ENCODE measurements around the gene TBC1D2. TPM values are rescaled to one million over a fixed set of nuclear protein-coding genes. Genes with fewer than 3 reads are reported as not detected.
A peak's percentile ranks its signal among the peaks of the same experiment; 100 is the strongest.

Gene TBC1D2
- total RNA-seq, 1 experiment from 2014 or later: 11.1 TPM

DNA sequence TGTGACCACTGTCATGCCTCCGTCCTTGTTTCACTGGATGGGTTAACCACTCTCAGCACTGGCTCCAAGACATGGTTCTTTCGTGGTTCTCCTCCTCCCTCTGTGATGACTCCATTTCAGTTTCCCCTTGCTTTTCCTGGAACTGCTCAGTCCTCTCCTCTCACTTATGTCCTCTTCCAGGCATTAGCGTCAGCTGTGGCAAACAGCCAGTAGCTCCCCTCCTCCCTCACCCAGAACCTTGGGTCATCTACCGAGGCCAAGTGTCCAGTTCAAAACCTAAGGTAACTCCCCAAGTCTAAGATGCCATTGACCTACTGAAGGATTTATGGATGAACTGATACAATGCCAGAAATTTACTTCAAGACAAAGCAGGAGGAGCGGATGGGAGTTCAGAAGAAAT lies 53.2 kb downstream of the TBC1D2 start (continued):
- TF ChIP-seq, protein P1, sequence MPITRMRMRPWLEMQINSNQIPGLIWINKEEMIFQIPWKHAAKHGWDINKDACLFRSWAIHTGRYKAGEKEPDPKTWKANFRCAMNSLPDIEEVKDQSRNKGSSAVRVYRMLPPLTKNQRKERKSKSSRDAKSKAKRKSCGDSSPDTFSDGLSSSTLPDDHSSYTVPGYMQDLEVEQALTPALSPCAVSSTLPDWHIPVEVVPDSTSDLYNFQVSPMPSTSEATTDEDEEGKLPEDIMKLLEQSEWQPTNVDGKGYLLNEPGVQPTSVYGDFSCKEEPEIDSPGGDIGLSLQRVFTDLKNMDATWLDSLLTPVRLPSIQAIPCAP (CRISPR knock-in tag; IDR thresholded peaks at IDR 0.05): no peak
- TF ChIP-seq ZNF317 (CRISPR knock-in tag; IDR thresholded peaks at IDR 0.05; ENCODE audit: borderline replicate concordance, low read depth): no peak
- TF ChIP-seq, protein P2, sequence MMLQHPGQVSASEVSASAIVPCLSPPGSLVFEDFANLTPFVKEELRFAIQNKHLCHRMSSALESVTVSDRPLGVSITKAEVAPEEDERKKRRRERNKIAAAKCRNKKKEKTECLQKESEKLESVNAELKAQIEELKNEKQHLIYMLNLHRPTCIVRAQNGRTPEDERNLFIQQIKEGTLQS (CRISPR knock-in tag; conservative IDR thresholded peaks at IDR 0.05): no peak
- TF ChIP-seq SP1 (CRISPR knock-in tag; conservative IDR thresholded peaks at IDR 0.05): no peak

DNA sequence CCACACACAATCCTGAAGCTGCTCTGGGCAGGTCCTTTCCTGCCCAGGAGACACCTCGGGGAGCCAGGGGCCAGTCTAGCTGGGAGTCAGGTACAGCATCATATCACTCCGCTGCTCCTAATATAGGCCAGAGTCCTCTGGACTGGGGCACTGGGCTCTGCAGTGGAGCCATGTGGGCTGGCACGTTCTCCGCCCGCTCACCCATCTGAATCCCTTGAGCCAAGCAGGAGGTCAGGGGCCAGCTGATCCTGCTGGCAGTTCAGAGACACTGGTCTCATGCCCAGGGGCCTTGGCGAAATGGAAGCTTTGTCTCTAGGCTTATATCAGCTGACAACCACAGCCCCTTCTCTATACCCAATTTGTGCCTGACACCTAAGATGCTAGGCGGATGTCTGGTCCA lies 53.7 kb downstream of the TBC1D2 start:
- H3K4me1 Mint-ChIP-seq: peaks cover 32% of the 10 kb centered on the region
- no peak for TF ChIP-seq ESRRA (CRISPR knock-in tag; IDR thresholded peaks at IDR 0.05; ENCODE audit: borderline replicate concordance)
- TF ChIP-seq, protein P3, sequence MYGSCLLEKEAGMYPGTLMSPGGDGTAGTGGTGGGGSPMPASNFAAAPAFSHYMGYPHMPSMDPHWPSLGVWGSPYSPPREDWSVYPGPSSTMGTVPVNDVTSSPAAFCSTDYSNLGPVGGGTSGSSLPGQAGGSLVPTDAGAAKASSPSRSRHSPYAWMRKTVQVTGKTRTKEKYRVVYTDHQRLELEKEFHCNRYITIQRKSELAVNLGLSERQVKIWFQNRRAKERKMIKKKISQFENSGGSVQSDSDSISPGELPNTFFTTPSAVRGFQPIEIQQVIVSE (CRISPR knock-in tag; IDR thresholded peaks at IDR 0.05; ENCODE audit: borderline replicate concordance): no peak
- TF ChIP-seq, protein P4, sequence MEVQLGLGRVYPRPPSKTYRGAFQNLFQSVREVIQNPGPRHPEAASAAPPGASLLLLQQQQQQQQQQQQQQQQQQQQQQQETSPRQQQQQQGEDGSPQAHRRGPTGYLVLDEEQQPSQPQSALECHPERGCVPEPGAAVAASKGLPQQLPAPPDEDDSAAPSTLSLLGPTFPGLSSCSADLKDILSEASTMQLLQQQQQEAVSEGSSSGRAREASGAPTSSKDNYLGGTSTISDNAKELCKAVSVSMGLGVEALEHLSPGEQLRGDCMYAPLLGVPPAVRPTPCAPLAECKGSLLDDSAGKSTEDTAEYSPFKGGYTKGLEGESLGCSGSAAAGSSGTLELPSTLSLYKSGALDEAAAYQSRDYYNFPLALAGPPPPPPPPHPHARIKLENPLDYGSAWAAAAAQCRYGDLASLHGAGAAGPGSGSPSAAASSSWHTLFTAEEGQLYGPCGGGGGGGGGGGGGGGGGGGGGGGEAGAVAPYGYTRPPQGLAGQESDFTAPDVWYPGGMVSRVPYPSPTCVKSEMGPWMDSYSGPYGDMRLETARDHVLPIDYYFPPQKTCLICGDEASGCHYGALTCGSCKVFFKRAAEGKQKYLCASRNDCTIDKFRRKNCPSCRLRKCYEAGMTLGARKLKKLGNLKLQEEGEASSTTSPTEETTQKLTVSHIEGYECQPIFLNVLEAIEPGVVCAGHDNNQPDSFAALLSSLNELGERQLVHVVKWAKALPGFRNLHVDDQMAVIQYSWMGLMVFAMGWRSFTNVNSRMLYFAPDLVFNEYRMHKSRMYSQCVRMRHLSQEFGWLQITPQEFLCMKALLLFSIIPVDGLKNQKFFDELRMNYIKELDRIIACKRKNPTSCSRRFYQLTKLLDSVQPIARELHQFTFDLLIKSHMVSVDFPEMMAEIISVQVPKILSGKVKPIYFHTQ (CRISPR knock-in tag; IDR thresholded peaks at IDR 0.05): no peak
- POLR2A ChIA-PET: no interaction called here
- no peaks in the 10 kb centered on the region for H3K27me3 Mint-ChIP-seq (ENCODE audit: low read depth)
- no peak overlapping the region for H3K27ac Mint-ChIP-seq
- no peak overlapping the region for H3K4me3 Mint-ChIP-seq
- H3K9me3 Mint-ChIP-seq: no peaks in the 10 kb centered on the region
- no peak for ATAC-seq
- CTCF ChIA-PET: interaction anchor here (1.0 to 1.4 kb wide), 2 partner anchors 10 to 54 kb away, joined by 3 read pairs; partner anchors contain the start of gene TBC1D2
- H3K36me3 Mint-ChIP-seq: peaks cover 5% of the 10 kb centered on the region
- DNase-seq (ENCODE audit: low spot score): no peak

DNA sequence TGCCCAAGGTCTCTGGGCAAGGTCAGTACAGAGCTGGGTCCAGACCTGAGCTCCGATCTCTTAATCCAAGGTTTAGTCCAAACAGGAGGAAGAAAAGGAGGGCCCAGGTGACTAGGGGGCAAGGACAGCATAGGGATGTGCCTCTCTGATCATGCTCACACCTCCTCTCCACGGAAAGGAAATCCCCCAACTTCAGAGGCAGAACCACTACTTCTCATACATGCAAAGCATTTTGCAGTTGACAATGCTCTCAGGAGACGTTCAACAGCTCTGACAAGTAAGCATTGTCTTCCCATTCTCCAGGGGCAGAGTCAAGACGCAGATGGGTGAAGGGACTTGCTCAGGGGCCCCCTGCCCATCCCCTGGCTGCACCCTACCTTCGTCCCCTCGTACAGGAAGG lies 54.3 kb downstream of the TBC1D2 start:
- no peak for DNase-seq (ENCODE audit: low spot score)
- Mint-ChIP-seq H3K4me3 (no peak overlapping the region), H3K27me3 (ENCODE audit: low read depth) (no peaks in the 10 kb centered on the region), H3K4me1 (peaks cover 28% of the 10 kb centered on the region), H3K36me3 (peaks cover 5% of the 10 kb centered on the region), H3K27ac (peak overlapping the region; percentile 27; the same call in 1 of the 2 replicates), H3K9me3 (no peaks in the 10 kb centered on the region)
- no peak for ATAC-seq
- ChIA-PET CTCF (interaction anchor here (1.0 kb wide), 1 partner anchor 54 kb away, joined by 3 read pairs; the partner anchor contains the start of gene TBC1D2), POLR2A (no interaction called here)
- TF ChIP-seq, protein P5, sequence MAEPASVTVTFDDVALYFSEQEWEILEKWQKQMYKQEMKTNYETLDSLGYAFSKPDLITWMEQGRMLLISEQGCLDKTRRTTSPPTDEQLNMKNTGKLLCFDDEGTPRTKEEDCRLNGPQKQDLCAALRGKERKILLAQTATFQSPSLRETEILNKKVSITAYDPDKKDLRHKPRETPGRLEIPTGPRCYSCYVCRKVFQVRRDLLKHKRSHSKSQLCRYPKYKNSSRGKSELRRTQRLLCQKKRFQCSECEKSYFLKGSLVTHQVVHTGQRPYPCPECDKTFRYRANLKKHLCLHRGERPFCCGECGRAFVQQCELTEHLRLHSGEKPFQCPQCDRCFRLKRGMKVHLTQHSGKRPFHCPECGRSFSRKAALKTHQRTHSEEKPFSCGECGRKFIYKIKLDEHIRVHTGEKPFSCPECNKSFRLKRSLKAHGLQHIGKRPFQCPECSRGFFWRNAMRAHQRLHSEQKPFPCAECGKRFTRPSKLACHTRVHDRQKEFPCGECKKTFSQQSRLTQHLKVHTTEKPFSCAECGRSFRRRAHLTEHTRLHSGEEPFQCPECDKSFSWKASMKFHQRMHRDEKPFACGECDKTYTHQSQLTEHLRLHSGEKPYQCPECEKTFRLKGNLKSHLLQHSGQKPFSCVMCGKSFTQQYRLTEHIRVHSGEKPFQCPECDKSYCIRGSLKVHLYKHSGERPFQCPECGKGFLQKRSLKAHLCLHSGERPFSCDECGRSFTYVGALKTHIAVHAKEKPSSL (CRISPR knock-in tag; conservative IDR thresholded peaks at IDR 0.05): no peak
- TF ChIP-seq RORB (CRISPR knock-in tag; IDR thresholded peaks at IDR 0.05) (no peak), CREB1 (CRISPR knock-in tag; IDR thresholded peaks at IDR 0.05) (no peak), ZNF317 (CRISPR knock-in tag; IDR thresholded peaks at IDR 0.05; ENCODE audit: borderline replicate concordance, low read depth) (no peak), TCF7 (CRISPR knock-in tag; IDR thresholded peaks at IDR 0.05; ENCODE audit: low read depth) (no peak), RELA (CRISPR knock-in tag; IDR thresholded peaks at IDR 0.05; ENCODE audit: borderline replicate concordance) (no peak), FOXK1 (CRISPR knock-in tag; IDR thresholded peaks at IDR 0.05) (no peak), GABPB1 (CRISPR knock-in tag; IDR thresholded peaks at IDR 0.05) (no peak), NR1H2 (CRISPR knock-in tag; IDR thresholded peaks at IDR 0.05) (no peak)
- TF ChIP-seq, protein P2 (CRISPR knock-in tag; conservative IDR thresholded peaks at IDR 0.05): no peak
- TF ChIP-seq, protein P6, sequence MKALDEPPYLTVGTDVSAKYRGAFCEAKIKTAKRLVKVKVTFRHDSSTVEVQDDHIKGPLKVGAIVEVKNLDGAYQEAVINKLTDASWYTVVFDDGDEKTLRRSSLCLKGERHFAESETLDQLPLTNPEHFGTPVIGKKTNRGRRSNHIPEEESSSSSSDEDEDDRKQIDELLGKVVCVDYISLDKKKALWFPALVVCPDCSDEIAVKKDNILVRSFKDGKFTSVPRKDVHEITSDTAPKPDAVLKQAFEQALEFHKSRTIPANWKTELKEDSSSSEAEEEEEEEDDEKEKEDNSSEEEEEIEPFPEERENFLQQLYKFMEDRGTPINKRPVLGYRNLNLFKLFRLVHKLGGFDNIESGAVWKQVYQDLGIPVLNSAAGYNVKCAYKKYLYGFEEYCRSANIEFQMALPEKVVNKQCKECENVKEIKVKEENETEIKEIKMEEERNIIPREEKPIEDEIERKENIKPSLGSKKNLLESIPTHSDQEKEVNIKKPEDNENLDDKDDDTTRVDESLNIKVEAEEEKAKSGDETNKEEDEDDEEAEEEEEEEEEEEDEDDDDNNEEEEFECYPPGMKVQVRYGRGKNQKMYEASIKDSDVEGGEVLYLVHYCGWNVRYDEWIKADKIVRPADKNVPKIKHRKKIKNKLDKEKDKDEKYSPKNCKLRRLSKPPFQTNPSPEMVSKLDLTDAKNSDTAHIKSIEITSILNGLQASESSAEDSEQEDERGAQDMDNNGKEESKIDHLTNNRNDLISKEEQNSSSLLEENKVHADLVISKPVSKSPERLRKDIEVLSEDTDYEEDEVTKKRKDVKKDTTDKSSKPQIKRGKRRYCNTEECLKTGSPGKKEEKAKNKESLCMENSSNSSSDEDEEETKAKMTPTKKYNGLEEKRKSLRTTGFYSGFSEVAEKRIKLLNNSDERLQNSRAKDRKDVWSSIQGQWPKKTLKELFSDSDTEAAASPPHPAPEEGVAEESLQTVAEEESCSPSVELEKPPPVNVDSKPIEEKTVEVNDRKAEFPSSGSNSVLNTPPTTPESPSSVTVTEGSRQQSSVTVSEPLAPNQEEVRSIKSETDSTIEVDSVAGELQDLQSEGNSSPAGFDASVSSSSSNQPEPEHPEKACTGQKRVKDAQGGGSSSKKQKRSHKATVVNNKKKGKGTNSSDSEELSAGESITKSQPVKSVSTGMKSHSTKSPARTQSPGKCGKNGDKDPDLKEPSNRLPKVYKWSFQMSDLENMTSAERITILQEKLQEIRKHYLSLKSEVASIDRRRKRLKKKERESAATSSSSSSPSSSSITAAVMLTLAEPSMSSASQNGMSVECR (CRISPR knock-in tag; IDR thresholded peaks at IDR 0.05; ENCODE audit: borderline replicate concordance): no peak
- TF ChIP-seq, protein P7, sequence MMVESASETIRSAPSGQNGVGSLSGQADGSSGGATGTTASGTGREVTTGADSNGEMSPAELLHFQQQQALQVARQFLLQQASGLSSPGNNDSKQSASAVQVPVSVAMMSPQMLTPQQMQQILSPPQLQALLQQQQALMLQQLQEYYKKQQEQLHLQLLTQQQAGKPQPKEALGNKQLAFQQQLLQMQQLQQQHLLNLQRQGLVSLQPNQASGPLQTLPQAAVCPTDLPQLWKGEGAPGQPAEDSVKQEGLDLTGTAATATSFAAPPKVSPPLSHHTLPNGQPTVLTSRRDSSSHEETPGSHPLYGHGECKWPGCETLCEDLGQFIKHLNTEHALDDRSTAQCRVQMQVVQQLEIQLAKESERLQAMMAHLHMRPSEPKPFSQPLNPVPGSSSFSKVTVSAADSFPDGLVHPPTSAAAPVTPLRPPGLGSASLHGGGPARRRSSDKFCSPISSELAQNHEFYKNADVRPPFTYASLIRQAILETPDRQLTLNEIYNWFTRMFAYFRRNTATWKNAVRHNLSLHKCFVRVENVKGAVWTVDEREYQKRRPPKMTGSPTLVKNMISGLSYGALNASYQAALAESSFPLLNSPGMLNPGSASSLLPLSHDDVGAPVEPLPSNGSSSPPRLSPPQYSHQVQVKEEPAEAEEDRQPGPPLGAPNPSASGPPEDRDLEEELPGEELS (CRISPR knock-in tag; IDR thresholded peaks at IDR 0.05): no peak
- TF ChIP-seq, protein P8, sequence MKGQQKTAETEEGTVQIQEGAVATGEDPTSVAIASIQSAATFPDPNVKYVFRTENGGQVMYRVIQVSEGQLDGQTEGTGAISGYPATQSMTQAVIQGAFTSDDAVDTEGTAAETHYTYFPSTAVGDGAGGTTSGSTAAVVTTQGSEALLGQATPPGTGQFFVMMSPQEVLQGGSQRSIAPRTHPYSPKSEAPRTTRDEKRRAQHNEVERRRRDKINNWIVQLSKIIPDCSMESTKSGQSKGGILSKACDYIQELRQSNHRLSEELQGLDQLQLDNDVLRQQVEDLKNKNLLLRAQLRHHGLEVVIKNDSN (CRISPR knock-in tag; IDR thresholded peaks at IDR 0.05): no peak

Measured in WTC11 (cell line).